Activated CD4-positive, CD25-positive, alpha-beta regulatory T cell (primary cell): ENCODE results near the gene CARD11.
A peak's percentile ranks its signal among the peaks of the same experiment; 100 is the strongest.
"Not testable (repeated sequence)": the region's sequence is repeated elsewhere in the genome, so short reads cannot be mapped to it uniquely, and the experiment has no call there.

Source experiments
- DNase-seq, 4 experiments: peaks; one replicate each; lab custom pipeline; 2025; lab: John Stamatoyannopoulos, UW

The CARD11 gene

GRCh38 chr7:3064067-3064466, 20.4 kb upstream of the CARD11 start:
- DNase-seq, result no peak

- peak; percentile 31 to 59 (median 40) for DNase-seq
Measured at GRCh38 chr7:3063016-3063753, 19.5 kb upstream of the CARD11 start.

GRCh38 chr7:3057066-3057420, 13.4 kb upstream of the CARD11 start:
- no peak for DNase-seq

GRCh38 chr7:3056234-3057065, 12.8 kb upstream of the CARD11 start:
- no peak for DNase-seq

GRCh38 chr7:3055626-3056025, 12.0 kb upstream of the CARD11 start:
- DNase-seq, result no peak

GRCh38 chr7:3042861-3043489, 692 bp downstream of the CARD11 start:
- DNase-seq, result peak in 3 of 4 experiments; percentile 28 to 43 (median 28)

GRCh38 chr7:3041986-3042675, 1.5 kb downstream of the CARD11 start:
- DNase-seq, result no peak

- no peak for DNase-seq
Measured at GRCh38 chr7:3039787-3040186, 3.9 kb downstream of the CARD11 start.

GRCh38 chr7:3038011-3038410, 5.7 kb downstream of the CARD11 start:
- DNase-seq, result not testable (repeated sequence)

GRCh38 chr7:3037259-3037658, 6.4 kb downstream of the CARD11 start:
- no peak for DNase-seq

- no peak for DNase-seq
Measured at GRCh38 chr7:3034591-3035150, 9.0 kb downstream of the CARD11 start.

GRCh38 chr7:3033581-3033980, 10.1 kb downstream of the CARD11 start:
- no peak for DNase-seq

- no peak for DNase-seq
Measured at GRCh38 chr7:3033136-3033535, 10.5 kb downstream of the CARD11 start.

GRCh38 chr7:3032256-3032655, 11.4 kb downstream of the CARD11 start:
- DNase-seq, result no peak

GRCh38 chr7:3029138-3029537, 14.5 kb downstream of the CARD11 start:
- no peak for DNase-seq

GRCh38 chr7:3028758-3029093, 14.9 kb downstream of the CARD11 start:
- no peak for DNase-seq

GRCh38 chr7:3028071-3028757, 15.5 kb downstream of the CARD11 start:
- no peak for DNase-seq

- DNase-seq, result no peak
Measured at GRCh38 chr7:3027005-3027845, 16.4 kb downstream of the CARD11 start.

GRCh38 chr7:3025616-3026015, 18.1 kb downstream of the CARD11 start:
- DNase-seq, result no peak

GRCh38 chr7:3021825-3022224, 21.8 kb downstream of the CARD11 start:
- DNase-seq, result no peak

GRCh38 chr7:3021224-3021623, 22.4 kb downstream of the CARD11 start:
- not testable (repeated sequence) for DNase-seq
